ENCODE data around the gene ITPKB. TPM values are rescaled to one million over a fixed set of nuclear protein-coding genes. Genes with fewer than 3 reads are reported as not detected.

The ITPKB gene
- total and polyA plus RNA-seq, 4 experiments from 2014 or later, result 52.2 to 159 (median 104) TPM

- Mint-ChIP-seq H3K27ac (peak overlapping the region; percentile 88 to 99 (median 97)), H3K4me3 (peak overlapping the region in 3 of 8 donors; percentile 40 to 77 (median 57)), H3K27me3 (no peaks in the 10 kb centered on the region), H3K4me1 (peaks cover 91 to 100% (median 97%) of the 10 kb centered on the region in 4 donors), H3K9me3 (peaks cover 0 to 2% (median 0%) of the 10 kb centered on the region in 8 donors), H3K36me3 (peaks cover 13 to 66% of the 10 kb centered on the region in 2 donors)
- ChIA-PET POLR2A (ENCODE audit: partially characterized antibody) (interaction anchor here (1.2 to 2.5 kb wide), 4 partner anchors 16 to 28 kb away, joined by 3 to 14 read pairs (median 7); no protein-coding TSS in a partner anchor), CTCF (ENCODE audit: partially characterized antibody) (interaction anchor here (0.8 to 2.5 kb wide), 8 partner anchors 14 to 147 kb away, joined by 3 to 14 read pairs (median 4); no protein-coding TSS in a partner anchor)
- H3K27ac ChIP-seq (ENCODE audit: low read depth, low read length), result peak overlapping the region; percentile 89
- no peak overlapping the region for H3K4me3 ChIP-seq (ENCODE audit: low read length in 2 of 2)
- peak in 1 of 5 donors; percentile 30 for DNase-seq
- H3K27me3 ChIP-seq (ENCODE audit: insufficient read depth, low read length), result no peaks in the 10 kb centered on the region
- intact Hi-C loops (cut with micrococcal nuclease), result loop anchor here (2.0 kb wide), 1 partner anchor 21 kb away; no protein-coding TSS in a partner anchor
- H3K9me3 ChIP-seq (ENCODE audit: control insufficient read depth in 1 of 2, low read length in 2 of 2), result no peaks in the 10 kb centered on the region
- peaks cover 6% of the 10 kb centered on the region for H3K36me3 ChIP-seq (ENCODE audit: insufficient read depth, low read length)
- peaks cover 100% of the 10 kb centered on the region for H3K4me1 ChIP-seq (ENCODE audit: insufficient read depth, low read length)
Observed at GRCh38 chr1:226681652-226682493, 57.2 kb downstream of the ITPKB start.

- Histone ChIP-seq H3K27ac (ENCODE audit: low read depth, low read length) (peak overlapping the region; percentile 89), H3K9me3 (ENCODE audit: control insufficient read depth in 1 of 2, low read length in 2 of 2) (no peaks in the 10 kb centered on the region), H3K4me3 (ENCODE audit: low read length in 2 of 2) (no peak overlapping the region), H3K36me3 (ENCODE audit: insufficient read depth, low read length) (no peaks in the 10 kb centered on the region), H3K27me3 (ENCODE audit: insufficient read depth, low read length) (no peaks in the 10 kb centered on the region), H3K4me1 (ENCODE audit: insufficient read depth, low read length) (peaks cover 100% of the 10 kb centered on the region)
- ChIA-PET POLR2A (ENCODE audit: partially characterized antibody) (interaction anchor here (0.7 to 5.5 kb wide), 11 partner anchors 8 to 256 kb away, joined by 3 to 49 read pairs (median 5); no protein-coding TSS in a partner anchor), CTCF (ENCODE audit: partially characterized antibody) (interaction anchor here (0.8 to 2.5 kb wide), 5 partner anchors 18 to 56 kb away, joined by 3 to 14 read pairs (median 5); no protein-coding TSS in a partner anchor)
- Mint-ChIP-seq H3K9me3 (peaks cover 0 to 2% (median 0%) of the 10 kb centered on the region in 8 donors), H3K4me1 (peaks cover 95 to 100% (median 98%) of the 10 kb centered on the region in 4 donors), H3K27me3 (peaks cover 0 to 3% of the 10 kb centered on the region in 2 donors), H3K4me3 (peak overlapping the region in 7 of 8 donors; percentile 74 to 93 (median 86)), H3K36me3 (peaks cover 13 to 64% of the 10 kb centered on the region in 2 donors), H3K27ac (peak overlapping the region; percentile 94 to 100 (median 99))
- intact Hi-C loops (cut with micrococcal nuclease), result loop anchor here (1.0 to 2.0 kb wide), 2 partner anchors 11 to 22 kb away; no protein-coding TSS in a partner anchor
- DNase-seq, result peak in 1 of 5 donors; percentile 27
Observed at GRCh38 chr1:226680653-226681052, 58.4 kb downstream of the ITPKB start.

- Mint-ChIP-seq H3K4me3 (peak overlapping the region; percentile 74 to 93 (median 85)), H3K36me3 (peaks cover 9 to 60% of the 10 kb centered on the region in 2 donors), H3K27me3 (peaks cover 0 to 5% of the 10 kb centered on the region in 2 donors), H3K9me3 (no peaks in the 10 kb centered on the region), H3K4me1 (peaks cover 95 to 100% (median 98%) of the 10 kb centered on the region in 4 donors), H3K27ac (peak overlapping the region; percentile 94 to 100 (median 99))
- DNase-seq, result peak; percentile 66 to 90 (median 73)
- intact Hi-C loops (cut with micrococcal nuclease), result loop anchor here (1.0 to 2.0 kb wide), 2 partner anchors 11 to 23 kb away; no protein-coding TSS in a partner anchor
- H3K27me3 ChIP-seq (ENCODE audit: insufficient read depth, low read length), result no peaks in the 10 kb centered on the region
- peak overlapping the region; percentile 89 for H3K27ac ChIP-seq (ENCODE audit: low read depth, low read length)
- no peaks in the 10 kb centered on the region for H3K9me3 ChIP-seq (ENCODE audit: control insufficient read depth in 1 of 2, low read length in 2 of 2)
- H3K4me1 ChIP-seq (ENCODE audit: insufficient read depth, low read length), result peaks cover 99% of the 10 kb centered on the region
- H3K36me3 ChIP-seq (ENCODE audit: insufficient read depth, low read length), result no peaks in the 10 kb centered on the region
- ChIA-PET CTCF (ENCODE audit: partially characterized antibody) (interaction anchor here (0.8 to 4.1 kb wide), 6 partner anchors 8 to 56 kb away, joined by 4 to 15 read pairs (median 5); no protein-coding TSS in a partner anchor), POLR2A (ENCODE audit: partially characterized antibody) (interaction anchor here (0.7 to 5.5 kb wide), 13 partner anchors 8 to 260 kb away, joined by 3 to 49 read pairs (median 6); partner anchors contain the start of gene COQ8A)
- H3K4me3 ChIP-seq (ENCODE audit: low read length in 2 of 2), result peak overlapping the region; percentile 1 to 12
Observed at GRCh38 chr1:226679853-226680516, 59.1 kb downstream of the ITPKB start.

GRCh38 chr1:226679262-226679661 is 59.8 kb downstream of the ITPKB start:
- H3K4me3 ChIP-seq (ENCODE audit: low read length in 2 of 2), result peak overlapping the region in 1 of 2 donors; percentile 1
- H3K4me1 Mint-ChIP-seq, result peaks cover 92 to 100% (median 97%) of the 10 kb centered on the region in 4 donors
- peak in 1 of 5 donors; percentile 36 for DNase-seq

GRCh38 chr1:226678701-226679100 is 60.4 kb downstream of the ITPKB start:
- CTCF ChIA-PET (ENCODE audit: partially characterized antibody), result interaction anchor here (0.7 to 4.2 kb wide), 7 partner anchors 9 to 147 kb away, joined by 3 to 28 read pairs (median 7); no protein-coding TSS in a partner anchor
- Histone ChIP-seq H3K4me3 (ENCODE audit: low read length in 2 of 2) (no peak overlapping the region), H3K36me3 (ENCODE audit: insufficient read depth, low read length) (no peaks in the 10 kb centered on the region), H3K9me3 (ENCODE audit: control insufficient read depth in 1 of 2, low read length in 2 of 2) (no peaks in the 10 kb centered on the region), H3K27me3 (ENCODE audit: insufficient read depth, low read length) (no peaks in the 10 kb centered on the region), H3K4me1 (ENCODE audit: insufficient read depth, low read length) (peaks cover 99% of the 10 kb centered on the region), H3K27ac (ENCODE audit: low read depth, low read length) (peak overlapping the region; percentile 89)
- intact Hi-C loops (cut with micrococcal nuclease), result no loop called here
- H3K4me3 Mint-ChIP-seq, result peak overlapping the region; percentile 66 to 93 (median 82)
- DNase-seq, result peak; percentile 40 to 79 (median 60)
- peaks cover 89 to 100% (median 96%) of the 10 kb centered on the region in 4 donors for H3K4me1 Mint-ChIP-seq
- H3K36me3 Mint-ChIP-seq, result peaks cover 3 to 56% of the 10 kb centered on the region in 2 donors
- peak overlapping the region; percentile 94 to 100 (median 99) for H3K27ac Mint-ChIP-seq
- H3K27me3 Mint-ChIP-seq, result peaks cover 0 to 5% of the 10 kb centered on the region in 2 donors
- H3K9me3 Mint-ChIP-seq, result no peaks in the 10 kb centered on the region
- POLR2A ChIA-PET (ENCODE audit: partially characterized antibody), result interaction anchor here (1.5 to 7.5 kb wide), 6 partner anchors 9 to 25 kb away, joined by 6 to 114 read pairs (median 17); no protein-coding TSS in a partner anchor

More at GRCh38 chr1:226679262-226679661, 59.8 kb downstream of the ITPKB start:
- H3K4me1 ChIP-seq (ENCODE audit: insufficient read depth, low read length), result peaks cover 99% of the 10 kb centered on the region
- peak overlapping the region; percentile 89 for H3K27ac ChIP-seq (ENCODE audit: low read depth, low read length)
- peaks cover 0 to 5% of the 10 kb centered on the region in 2 donors for H3K27me3 Mint-ChIP-seq
- peak overlapping the region; percentile 74 to 93 (median 85) for H3K4me3 Mint-ChIP-seq
- H3K9me3 ChIP-seq (ENCODE audit: control insufficient read depth in 1 of 2, low read length in 2 of 2), result no peaks in the 10 kb centered on the region
- H3K36me3 ChIP-seq (ENCODE audit: insufficient read depth, low read length), result no peaks in the 10 kb centered on the region
- CTCF ChIA-PET (ENCODE audit: partially characterized antibody), result interaction anchor here (1.4 to 4.2 kb wide), 4 partner anchors 8 to 57 kb away, joined by 5 to 28 read pairs (median 10); no protein-coding TSS in a partner anchor
- H3K36me3 Mint-ChIP-seq, result peaks cover 9 to 59% of the 10 kb centered on the region in 2 donors
- peak overlapping the region; percentile 94 to 100 (median 99) for H3K27ac Mint-ChIP-seq
- POLR2A ChIA-PET (ENCODE audit: partially characterized antibody), result interaction anchor here (1.5 to 5.5 kb wide), 7 partner anchors 9 to 33 kb away, joined by 6 to 49 read pairs (median 7); no protein-coding TSS in a partner anchor
- no peaks in the 10 kb centered on the region for H3K9me3 Mint-ChIP-seq
- intact Hi-C loops (cut with micrococcal nuclease), result no loop called here
- H3K27me3 ChIP-seq (ENCODE audit: insufficient read depth, low read length), result no peaks in the 10 kb centered on the region

- Mint-ChIP-seq H3K27ac (peak overlapping the region; percentile 94 to 100 (median 99)), H3K36me3 (peaks cover 3 to 53% of the 10 kb centered on the region in 2 donors), H3K4me3 (peak overlapping the region; percentile 66 to 93 (median 82)), H3K4me1 (peaks cover 86 to 100% (median 95%) of the 10 kb centered on the region in 4 donors), H3K9me3 (no peaks in the 10 kb centered on the region), H3K27me3 (peaks cover 0 to 5% of the 10 kb centered on the region in 2 donors)
- H3K9me3 ChIP-seq (ENCODE audit: control insufficient read depth in 1 of 2, low read length in 2 of 2), result no peaks in the 10 kb centered on the region
- H3K27me3 ChIP-seq (ENCODE audit: insufficient read depth, low read length), result no peaks in the 10 kb centered on the region
- H3K36me3 ChIP-seq (ENCODE audit: insufficient read depth, low read length), result no peaks in the 10 kb centered on the region
- H3K4me3 ChIP-seq (ENCODE audit: low read length in 2 of 2), result peak overlapping the region in 1 of 2 donors; percentile 41
- peaks cover 99% of the 10 kb centered on the region for H3K4me1 ChIP-seq (ENCODE audit: insufficient read depth, low read length)
- H3K27ac ChIP-seq (ENCODE audit: low read depth, low read length), result peak overlapping the region; percentile 89
- intact Hi-C loops (cut with micrococcal nuclease), result no loop called here
- ChIA-PET CTCF (ENCODE audit: partially characterized antibody) (interaction anchor here (0.7 to 4.2 kb wide), 10 partner anchors 10 to 147 kb away, joined by 3 to 28 read pairs (median 7); no protein-coding TSS in a partner anchor), POLR2A (ENCODE audit: partially characterized antibody) (interaction anchor here (1.3 to 7.5 kb wide), 5 partner anchors 10 to 40 kb away, joined by 4 to 114 read pairs (median 27); no protein-coding TSS in a partner anchor)
- peak in 1 of 5 donors; percentile 44 for DNase-seq
Observed at GRCh38 chr1:226678251-226678650, 60.8 kb downstream of the ITPKB start.
